HepG2 (cell line): ENCODE measurements around the gene C11orf42. TPM values are rescaled to one million over a fixed set of nuclear protein-coding genes. Genes with fewer than 3 reads are reported as not detected.

ENCODE experiments used
- ATAC-seq: fragments of 200-7000 bp; cut with Tn5 transposase; 3 replicates; pipeline ENCODE4 v1.9.1; 2020; ENCODE audit warnings: mild to moderate bottlenecking, moderate library complexity
- BruUV-seq: library from RNA; stranded (reverse); fragments of 400-500 nt; replicated peaks from 2 replicates; lab custom pipeline; 2021; lab: Mats Ljungman, UMichigan
- CTCF ChIA-PET: fragments of 300-600 bp; formaldehyde crosslinking; extraction: SDS; loops from one replicate; lab custom pipeline; 2021; ENCODE audit warnings: low total read pairs, inconsistent platforms, low intra/inter-chr PET ratio; lab: Yijun Ruan, JAX
- POLR2A ChIA-PET: fragments of 350-600 bp; sonication (Branson Sonifier 250); formaldehyde crosslinking; loops from one replicate; lab custom pipeline; 2020; ENCODE audit warnings: antibody characterized with exemption, inconsistent platforms; lab: Yijun Ruan, JAX
- DNase-seq: peaks from one replicate; pipeline ENCODE4 v3.0.0-alpha.2; 2015; ENCODE audit warnings: low spot score
- FAIRE-seq: peaks from 3 replicates; lab custom pipeline; 2011; peaks lifted over from hg19 to GRCh38; lab: Jason Lieb, UNC
- H2AFZ ChIP-seq: one replicate; pipeline ENCODE4 v1.6.1; 2011; ENCODE audit warnings: low read length, inconsistent platforms
- H3K27ac ChIP-seq: fragments of 300-600 bp; 3 replicates; pipeline ENCODE4 v1.8.0; 2011; ENCODE audit warnings: mixed run types, mild to moderate bottlenecking, mixed read lengths, low read length, inconsistent platforms; ENCODE audit not compliant: insufficient read depth; ENCODE audit errors: extremely low read length
- H3K27me3 ChIP-seq, 2 experiments: fragments of 200-600 bp in 1 of 2; 2 replicates in 1 of 2; 3 replicates in 1 of 2; pipeline versions ENCODE4 v1.6.0 to v1.8.0; 2011; ENCODE audit warnings: low read length in 2 of 2, mild to moderate bottlenecking in 2 of 2, moderate library complexity in 2 of 2, inconsistent platforms in 1 of 2; ENCODE audit not compliant: insufficient read depth in 2 of 2, control insufficient read depth in 1 of 2
- H3K36me3 ChIP-seq, 2 experiments: fragments of 200-600 bp in 1 of 2; replicated peaks in 1 of 2; 2 replicates in 1 of 2; 3 replicates in 1 of 2; pipeline versions ENCODE4 v1.5.1 to v1.8.0; 2011; ENCODE audit warnings: low read length in 2 of 2, inconsistent platforms in 1 of 2; ENCODE audit not compliant: insufficient read depth in 2 of 2, control insufficient read depth in 1 of 2
- H3K4me1 ChIP-seq: 2 replicates; pipeline ENCODE4 v1.5.1; 2012; ENCODE audit warnings: low read length, inconsistent platforms; ENCODE audit not compliant: insufficient read depth
- H3K4me2 ChIP-seq: 2 replicates; pipeline ENCODE4 v1.6.0; 2011; ENCODE audit warnings: low read depth, low read length, inconsistent platforms
- H3K4me3 ChIP-seq, 3 experiments: fragments of 200-600 bp in 1 of 3; sonication (generic), shearing (Covaris generic) in 1 of 3; replicated peaks in 1 of 3; 2 replicates each; pipeline ENCODE4 v1.5.1; 2011 to 2016; ENCODE audit warnings: low read length in 3 of 3, inconsistent platforms in 2 of 3, low read depth in 2 of 3, mild to moderate bottlenecking in 2 of 3, control low read depth in 1 of 3, mixed read lengths in 1 of 3; ENCODE audit not compliant: insufficient read depth in 1 of 3
- H3K79me2 ChIP-seq: one replicate; pipeline ENCODE4 v1.6.1; 2011; ENCODE audit warnings: low read length, inconsistent platforms; ENCODE audit not compliant: insufficient read depth
- H3K9ac ChIP-seq: 2 replicates; pipeline ENCODE4 v1.6.0; 2011; ENCODE audit warnings: mild to moderate bottlenecking, low read depth, low read length, inconsistent platforms; ENCODE audit not compliant: insufficient read depth
- H3K9me3 ChIP-seq: 2 replicates; pipeline ENCODE4 v1.5.1; 2012; ENCODE audit warnings: mild to moderate bottlenecking, low read length
- H4K20me1 ChIP-seq: 2 replicates; pipeline ENCODE4 v1.6.0; 2011; ENCODE audit warnings: inconsistent platforms, mild to moderate bottlenecking, low read length, moderate library complexity; ENCODE audit not compliant: insufficient read depth
- BRCA1 ChIP-seq: sonication (generic); formaldehyde crosslinking; IDR thresholded peaks from 2 replicates; pipeline ENCODE4 v1.4.0; 2020; ENCODE audit warnings: missing genetic modification reagents
- DMAP1 ChIP-seq: IDR thresholded peaks from 2 replicates; pipeline ENCODE4 v1.6.1; 2016
- DNMT1 ChIP-seq: sonication (generic); formaldehyde crosslinking; IDR thresholded peaks from 2 replicates; pipeline ENCODE4 v1.5.1; 2020; ENCODE audit warnings: mild to moderate bottlenecking, missing genetic modification reagents
- HOXA3 ChIP-seq: sonication (generic); formaldehyde crosslinking; IDR thresholded peaks from 2 replicates; pipeline ENCODE4 v1.5.0; 2020; ENCODE audit warnings: missing genetic modification reagents
- MLX ChIP-seq: IDR thresholded peaks from 2 replicates; pipeline ENCODE4 v1.6.1; 2016
- SMC3 ChIP-seq: IDR thresholded peaks from 2 replicates; pipeline ENCODE4 v1.6.1; 2011; ENCODE audit warnings: low read length, improper control_type of control experiment
- TEAD2 ChIP-seq: sonication (generic); formaldehyde crosslinking; IDR thresholded peaks from 2 replicates; pipeline ENCODE4 v1.9.0; 2021; ENCODE audit warnings: missing genetic modification reagents
- ZNF652 ChIP-seq: IDR thresholded peaks from 2 replicates; pipeline ENCODE4 v1.6.1; 2016; ENCODE audit warnings: low read depth, borderline replicate concordance
- ZNF777 ChIP-seq: sonication (generic); formaldehyde crosslinking; IDR thresholded peaks from 2 replicates; pipeline ENCODE4 v1.4.0; 2020; ENCODE audit warnings: missing genetic modification reagents
- WGBS: methylation state at CpG from one replicate; pipeline ENCODE4 v1.1.6; 2017; ENCODE audit warnings: low lambda C conversion rate; 5-methylcytosine and 5-hydroxymethylcytosine counted together
- in situ Hi-C: cut with HindIII; loops from 2 replicates; pipeline ENCODE4 v1.10.0; 2017; ENCODE audit warnings: low pct_unique_long_range_greater_than_20kb; ENCODE audit not compliant: extremely low pct_ligation_motif_present
- intact Hi-C: fragments of 100-400 bp; cut with micrococcal nuclease; formaldehyde crosslinking; loops from one replicate; pipeline ENCODE4 v1.10.0; 2022; ENCODE audit not compliant: unreplicated experiment
- polyA plus RNA-seq, 8 experiments: library from polyadenylated mRNA; depleted of rRNA in 3 of 8; stranded (reverse) in 7 of 8; unstranded in 1 of 8; fragments of >200 nt; fragmentation: Illumina TruSeq in 4 of 8; extraction: Trizol in 4 of 8; gene quantifications; 2 replicates each; pipeline versions ENCODE4 v1.2.1 to v1.2.3, GENCODE V29; 2011 to 2016; ENCODE audit warnings: low read depth in 4 of 8, missing spikeins in 1 of 8, mixed read lengths in 1 of 8; ENCODE audit not compliant: insufficient read depth in 1 of 8
- total RNA-seq, 5 experiments: library from RNA; depleted of rRNA; stranded (reverse); fragments of >200 nt; fragmentation: Illumina TruSeq; extraction: Trizol; gene quantifications; 2 replicates each; pipeline ENCODE4 v1.2.3, GENCODE V29; 2016; ENCODE audit warnings: low read depth in 1 of 5
- TF ChIP-seq, protein P1 (sequence below): IDR thresholded peaks from 2 replicates; pipeline ENCODE4 v1.6.1; 2012; ENCODE audit warnings: low read length, improper control_type of control experiment
- TF ChIP-seq, protein P2 (sequence below): sonication (generic); formaldehyde crosslinking; IDR thresholded peaks from 2 replicates; pipeline ENCODE4 v1.4.0; 2020; ENCODE audit warnings: missing genetic modification reagents, mild to moderate bottlenecking, borderline replicate concordance

Gene C11orf42
- total and polyA plus RNA-seq, 2 of the 13 experiments (the other 11 are each of a cell fraction or from before 2014, with no cell fraction given), result not detected

- Histone ChIP-seq H2AFZ (no peak overlapping the region), H3K27me3 (no peaks in the 10 kb centered on the region), H3K4me3 (no peak overlapping the region), H3K9me3 (no peaks in the 10 kb centered on the region), H3K36me3 (no peaks in the 10 kb centered on the region), H3K27ac (no peak overlapping the region), H3K9ac (no peak overlapping the region), H3K4me2 (no peak overlapping the region), H3K4me1 (no peaks in the 10 kb centered on the region), H3K79me2 (no peaks in the 10 kb centered on the region), H4K20me1 (no peaks in the 10 kb centered on the region)
- ChIA-PET POLR2A (no interaction called here), CTCF (interaction anchor here (1.2 to 2.0 kb wide), 2 partner anchors 103 kb away, joined by 4 to 32 read pairs; no protein-coding TSS in a partner anchor)
- no peak for DNase-seq
- WGBS, result 8% methylated on average over 3 of the region's 3 CpGs
- BruUV-seq, result no TSS peak
- no peak for FAIRE-seq
- ATAC-seq, result no peak
- intact Hi-C loops, result no loop called here
- in situ Hi-C loops, result loop anchor here (5.0 kb wide), 1 partner anchor 102 kb away; no protein-coding TSS in a partner anchor
- TF ChIP-seq, protein P1, sequence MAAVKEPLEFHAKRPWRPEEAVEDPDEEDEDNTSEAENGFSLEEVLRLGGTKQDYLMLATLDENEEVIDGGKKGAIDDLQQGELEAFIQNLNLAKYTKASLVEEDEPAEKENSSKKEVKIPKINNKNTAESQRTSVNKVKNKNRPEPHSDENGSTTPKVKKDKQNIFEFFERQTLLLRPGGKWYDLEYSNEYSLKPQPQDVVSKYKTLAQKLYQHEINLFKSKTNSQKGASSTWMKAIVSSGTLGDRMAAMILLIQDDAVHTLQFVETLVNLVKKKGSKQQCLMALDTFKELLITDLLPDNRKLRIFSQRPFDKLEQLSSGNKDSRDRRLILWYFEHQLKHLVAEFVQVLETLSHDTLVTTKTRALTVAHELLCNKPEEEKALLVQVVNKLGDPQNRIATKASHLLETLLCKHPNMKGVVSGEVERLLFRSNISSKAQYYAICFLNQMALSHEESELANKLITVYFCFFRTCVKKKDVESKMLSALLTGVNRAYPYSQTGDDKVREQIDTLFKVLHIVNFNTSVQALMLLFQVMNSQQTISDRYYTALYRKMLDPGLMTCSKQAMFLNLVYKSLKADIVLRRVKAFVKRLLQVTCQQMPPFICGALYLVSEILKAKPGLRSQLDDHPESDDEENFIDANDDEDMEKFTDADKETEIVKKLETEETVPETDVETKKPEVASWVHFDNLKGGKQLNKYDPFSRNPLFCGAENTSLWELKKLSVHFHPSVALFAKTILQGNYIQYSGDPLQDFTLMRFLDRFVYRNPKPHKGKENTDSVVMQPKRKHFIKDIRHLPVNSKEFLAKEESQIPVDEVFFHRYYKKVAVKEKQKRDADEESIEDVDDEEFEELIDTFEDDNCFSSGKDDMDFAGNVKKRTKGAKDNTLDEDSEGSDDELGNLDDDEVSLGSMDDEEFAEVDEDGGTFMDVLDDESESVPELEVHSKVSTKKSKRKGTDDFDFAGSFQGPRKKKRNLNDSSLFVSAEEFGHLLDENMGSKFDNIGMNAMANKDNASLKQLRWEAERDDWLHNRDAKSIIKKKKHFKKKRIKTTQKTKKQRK, result no peak
- TF ChIP-seq ZNF777 (CRISPR knock-in tag) (no peak), SMC3 (no peak), MLX (CRISPR knock-in tag) (no peak), DNMT1 (CRISPR knock-in tag) (no peak), DMAP1 (CRISPR knock-in tag) (no peak), BRCA1 (CRISPR knock-in tag) (no peak), TEAD2 (CRISPR knock-in tag) (no peak), ZNF652 (CRISPR knock-in tag) (no peak), HOXA3 (no peak)
- TF ChIP-seq, protein P2, sequence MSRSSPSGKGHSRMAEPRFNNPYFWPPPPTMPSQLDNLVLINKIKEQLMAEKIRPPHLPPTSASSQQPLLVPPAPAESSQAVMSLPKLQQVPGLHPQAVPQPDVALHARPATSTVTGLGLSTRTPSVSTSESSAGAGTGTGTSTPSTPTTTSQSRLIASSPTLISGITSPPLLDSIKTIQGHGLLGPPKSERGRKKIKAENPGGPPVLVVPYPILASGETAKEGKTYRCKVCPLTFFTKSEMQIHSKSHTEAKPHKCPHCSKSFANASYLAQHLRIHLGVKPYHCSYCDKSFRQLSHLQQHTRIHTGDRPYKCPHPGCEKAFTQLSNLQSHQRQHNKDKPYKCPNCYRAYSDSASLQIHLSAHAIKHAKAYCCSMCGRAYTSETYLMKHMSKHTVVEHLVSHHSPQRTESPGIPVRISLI (CRISPR knock-in tag), result no peak
These were observed 44.6 kb downstream of the C11orf42 start for GRCh38 chr11:6249770-6250555.
